ENCODE measurements around the gene SP100.

DNA sequence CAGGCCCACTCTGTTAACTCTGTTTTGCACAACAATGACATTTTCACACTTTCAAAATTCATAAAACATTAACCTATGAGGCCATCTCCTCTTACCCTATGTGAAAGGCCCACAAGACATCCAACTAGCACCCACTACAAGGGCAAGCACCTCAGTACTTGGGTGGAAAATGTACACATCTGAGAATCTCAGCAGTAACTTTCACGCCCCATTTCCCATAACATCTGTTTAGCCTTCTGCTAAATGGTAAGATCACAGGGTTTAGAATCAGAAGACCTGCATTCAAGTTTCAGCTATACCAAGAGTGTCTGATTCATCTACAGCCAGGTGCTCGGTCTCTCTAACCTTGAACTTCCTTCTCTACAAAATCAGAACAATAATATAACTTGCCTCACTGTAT lies 89.2 kb downstream of the SP100 start:
- TF ChIP-seq, protein P1, sequence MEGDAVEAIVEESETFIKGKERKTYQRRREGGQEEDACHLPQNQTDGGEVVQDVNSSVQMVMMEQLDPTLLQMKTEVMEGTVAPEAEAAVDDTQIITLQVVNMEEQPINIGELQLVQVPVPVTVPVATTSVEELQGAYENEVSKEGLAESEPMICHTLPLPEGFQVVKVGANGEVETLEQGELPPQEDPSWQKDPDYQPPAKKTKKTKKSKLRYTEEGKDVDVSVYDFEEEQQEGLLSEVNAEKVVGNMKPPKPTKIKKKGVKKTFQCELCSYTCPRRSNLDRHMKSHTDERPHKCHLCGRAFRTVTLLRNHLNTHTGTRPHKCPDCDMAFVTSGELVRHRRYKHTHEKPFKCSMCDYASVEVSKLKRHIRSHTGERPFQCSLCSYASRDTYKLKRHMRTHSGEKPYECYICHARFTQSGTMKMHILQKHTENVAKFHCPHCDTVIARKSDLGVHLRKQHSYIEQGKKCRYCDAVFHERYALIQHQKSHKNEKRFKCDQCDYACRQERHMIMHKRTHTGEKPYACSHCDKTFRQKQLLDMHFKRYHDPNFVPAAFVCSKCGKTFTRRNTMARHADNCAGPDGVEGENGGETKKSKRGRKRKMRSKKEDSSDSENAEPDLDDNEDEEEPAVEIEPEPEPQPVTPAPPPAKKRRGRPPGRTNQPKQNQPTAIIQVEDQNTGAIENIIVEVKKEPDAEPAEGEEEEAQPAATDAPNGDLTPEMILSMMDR (optimal IDR thresholded peaks at IDR 0.05 in 1 of 3, IDR thresholded peaks at IDR 0.05 in 1 of 3, conservative IDR thresholded peaks at IDR 0.05 in 1 of 3; ENCODE audit: extremely low read depth in 1 of 3, insufficient read depth in 2 of 3, low read length in 3 of 3): no peak
- TF ChIP-seq EZH2 (IDR thresholded peaks at IDR 0.05; ENCODE audit: low read length): no peak
